K562 (cell line): ENCODE measurements around the gene OTX2. TPM values are rescaled to one million over a fixed set of nuclear protein-coding genes. Genes with fewer than 3 reads are reported as not detected.

Experiments used
- ATAC-seq: fragments of 200-7000 bp; cut with Tn5 transposase; 3 replicates; pipeline ENCODE4 v1.9.1; 2020; ENCODE audit warnings: moderate library complexity
- BruUV-seq: library from RNA; stranded (reverse); fragments of 400-500 nt; replicated peaks from 2 replicates; lab custom pipeline; 2021; lab: Mats Ljungman, UMichigan
- CTCF ChIA-PET: fragments of 300-600 bp; formaldehyde crosslinking; extraction: SDS; loops from one replicate; lab custom pipeline; 2021; ENCODE audit warnings: low intra/inter-chr PET ratio; lab: Yijun Ruan, JAX
- POLR2A ChIA-PET: fragments of 300-600, 350-650 bp; sonication (Branson Sonifier 250); formaldehyde crosslinking; extraction: SDS; loops from one replicate; lab custom pipeline; 2021; ENCODE audit warnings: antibody characterized with exemption, inconsistent platforms; lab: Yijun Ruan, JAX
- DNase-seq, 4 experiments: peaks; one replicate each; pipeline versions ENCODE4 v3.0.0 to v3.0.0-alpha.2; 2011 to 2018; ENCODE audit warnings: low spot score in 3 of 4, mixed read lengths in 3 of 4; ENCODE audit errors: extremely low read depth in 1 of 4
- FAIRE-seq: peaks from 2 replicates; lab custom pipeline; 2011; peaks lifted over from hg19 to GRCh38; lab: Jason Lieb, UNC
- H2AFZ ChIP-seq: 2 replicates; pipeline ENCODE4 v1.6.0; 2011; ENCODE audit warnings: low read depth, low read length, control low read depth, inconsistent platforms
- H3K27ac ChIP-seq: fragments of 200-600 bp; 3 replicates; pipeline ENCODE4 v1.8.0; 2011; ENCODE audit warnings: low read depth, mild to moderate bottlenecking, control low read depth, inconsistent platforms, low read length, moderate library complexity, mixed read lengths; ENCODE audit errors: extremely low read depth
- H3K27me3 ChIP-seq, 2 experiments: fragments of 300-600 bp in 1 of 2; 2 replicates in 1 of 2; 3 replicates in 1 of 2; pipeline versions ENCODE4 v1.6.0 to v1.8.0; 2011; ENCODE audit warnings: inconsistent platforms in 2 of 2, low read length in 2 of 2, mild to moderate bottlenecking in 1 of 2, mixed read lengths in 1 of 2, moderate library complexity in 1 of 2; ENCODE audit not compliant: control insufficient read depth in 2 of 2, insufficient read depth in 2 of 2
- H3K36me3 ChIP-seq: fragments of 300-600 bp; 3 replicates; pipeline ENCODE4 v1.8.0; 2011; ENCODE audit warnings: mild to moderate bottlenecking, low read length, inconsistent platforms; ENCODE audit not compliant: control insufficient read depth, insufficient read depth
- H3K4me1 ChIP-seq, 2 experiments: fragments of 200-600 bp in 1 of 2; replicated peaks in 1 of 2; 2 replicates in 1 of 2; 3 replicates in 1 of 2; pipeline versions ENCODE4 v1.5.1 to v1.8.0; 2011; ENCODE audit warnings: inconsistent platforms in 2 of 2, low read length in 2 of 2, mild to moderate bottlenecking in 1 of 2, mixed read lengths in 1 of 2, moderate library complexity in 1 of 2; ENCODE audit not compliant: control insufficient read depth in 2 of 2, insufficient read depth in 2 of 2
- H3K4me2 ChIP-seq: 2 replicates; pipeline ENCODE4 v1.6.1; 2011; ENCODE audit warnings: low read length, control low read depth, inconsistent platforms, mixed read lengths; ENCODE audit not compliant: insufficient read depth
- H3K4me3 ChIP-seq: fragments of 200-600 bp; sonication (generic), shearing (Covaris generic); 2 replicates; pipeline ENCODE4 v1.5.1; 2016; ENCODE audit warnings: control low read depth, inconsistent platforms
- H3K79me2 ChIP-seq: fragments of 200-600 bp; 3 replicates; pipeline ENCODE4 v1.8.0; 2011; ENCODE audit warnings: low read length, inconsistent platforms; ENCODE audit not compliant: control insufficient read depth, insufficient read depth
- H3K9ac ChIP-seq, 2 experiments: 2 replicates each; pipeline versions ENCODE4 v1.6.0 to v1.6.1; 2011; ENCODE audit warnings: low read depth in 2 of 2, low read length in 2 of 2, control low read depth in 1 of 2, inconsistent platforms in 1 of 2, mild to moderate bottlenecking in 1 of 2, mixed read lengths in 1 of 2; ENCODE audit not compliant: insufficient read depth in 1 of 2
- H3K9me1 ChIP-seq: one replicate; pipeline ENCODE4 v1.6.0; 2011; ENCODE audit warnings: inconsistent platforms, mild to moderate bottlenecking, low read length, moderate library complexity; ENCODE audit not compliant: control insufficient read depth, insufficient read depth
- H3K9me3 ChIP-seq: replicated peaks from 2 replicates; pipeline ENCODE4 v1.5.1; 2011; ENCODE audit warnings: low read depth, low read length, inconsistent platforms; ENCODE audit not compliant: control insufficient read depth, insufficient read depth
- H4K20me1 ChIP-seq: replicated peaks from 2 replicates; pipeline ENCODE4 v1.6.1; 2011; ENCODE audit warnings: low read length, inconsistent platforms, mixed read lengths; ENCODE audit not compliant: control insufficient read depth, insufficient read depth
- BHLHE40 ChIP-seq: IDR thresholded peaks from 2 replicates; pipeline ENCODE4 v1.6.1; 2011; ENCODE audit warnings: low read length, improper control_type of control experiment
- HDAC2 ChIP-seq: fragments of 450-650 bp; IDR thresholded peaks from 2 replicates; pipeline ENCODE4 v1.6.1; 2016; ENCODE audit warnings: mild to moderate bottlenecking
- MED1 ChIP-seq: sonication (generic); formaldehyde crosslinking; IDR thresholded peaks from 2 replicates; pipeline ENCODE4 v1.8.1; 2023; ENCODE audit warnings: missing genetic modification reagents, borderline replicate concordance
- POU5F1 ChIP-seq: fragments of 150-350 bp; IDR thresholded peaks from 2 replicates; pipeline ENCODE4 v1.6.1; 2014; ENCODE audit warnings: borderline replicate concordance, low read length, low read depth, mild to moderate bottlenecking; ENCODE audit not compliant: partially characterized antibody
- SREBF1 ChIP-seq: fragments of 150-350 bp; IDR thresholded peaks from 2 replicates; pipeline ENCODE4 v1.6.1; 2014; ENCODE audit warnings: antibody characterized with exemption, low read depth, low read length, borderline replicate concordance
- ZNF165 ChIP-seq: fragments of 250-450 bp; sonication (Bioruptor Pico); IDR thresholded peaks from 2 replicates; pipeline ENCODE4 v1.4.0; 2020; ENCODE audit warnings: borderline replicate concordance
- ZNF175 ChIP-seq: fragments of 200-800 bp; sonication (Bioruptor generic); IDR thresholded peaks from 2 replicates; pipeline ENCODE4 v1.6.1; 2016; ENCODE audit warnings: low read depth, mild to moderate bottlenecking, missing genetic modification characterization, missing compliant biosample characterization
- ZNF232 ChIP-seq: sonication (generic); formaldehyde crosslinking; IDR thresholded peaks from 2 replicates; pipeline ENCODE4 v1.8.0; 2022; ENCODE audit warnings: mild to moderate bottlenecking, missing genetic modification reagents
- ZNF384 ChIP-seq: IDR thresholded peaks from 2 replicates; pipeline ENCODE4 v1.6.1; 2012; ENCODE audit warnings: low read depth, low read length, improper control_type of control experiment
- ZNF57 ChIP-seq: fragments of 450-650 bp; formaldehyde crosslinking; IDR thresholded peaks from 2 replicates; pipeline ENCODE4 v1.4.0; 2020; ENCODE audit warnings: mild to moderate bottlenecking, moderate library complexity
- ZZZ3 ChIP-seq: fragments of 450-650 bp; IDR thresholded peaks from 2 replicates; pipeline ENCODE4 v1.6.1; 2016; ENCODE audit warnings: antibody characterized with exemption, mild to moderate bottlenecking, moderate library complexity
- WGBS: fragments of 100-300 bp; shearing (Covaris generic); methylation state at CpG from one replicate; pipeline ENCODE4 v1.1.6; 2016; ENCODE audit warnings: low coverage, mixed read lengths; ENCODE audit not compliant: insufficient coverage; ENCODE audit errors: missing lambda C conversion rate; 5-methylcytosine and 5-hydroxymethylcytosine counted together
- in situ Hi-C: fragments of 300-500 bp; cut with MboI; formaldehyde crosslinking; loops from 4 replicates; pipeline ENCODE4 v1.15.0; 2018; ENCODE audit warnings: inconsistent platforms, mixed read lengths
- intact Hi-C: fragments of 100-400 bp; cut with micrococcal nuclease; formaldehyde crosslinking; loops from 2 replicates; pipeline ENCODE4 v1.14.2; 2022
- polyA plus RNA-seq, 8 experiments: library from polyadenylated mRNA; depleted of rRNA in 4 of 8; stranded (reverse) in 5 of 8; unstranded in 3 of 8; fragments of >200 nt; fragmentation: Nextera tagmentation in 2 of 8; fragmentation: Illumina TruSeq in 1 of 8; extraction: Ambion mirVana in 2 of 8; extraction: Trizol in 1 of 8; gene quantifications; 2 replicates each; pipeline versions ENCODE4 v1.2.1 to v1.2.3, GENCODE V29; 2011 to 2014; ENCODE audit warnings: inconsistent platforms in 1 of 8, missing spikeins in 1 of 8
- total RNA-seq, 7 experiments: library from RNA; depleted of rRNA in 6 of 7; stranded (reverse); fragments of >200 nt in 6 of 7; fragmentation: Illumina TruSeq in 2 of 7; extraction: Trizol in 2 of 7; gene quantifications; 2 replicates each; pipeline versions ENCODE4 v1.2.1 to v1.2.3, GENCODE V29; 2011 to 2021; ENCODE audit warnings: low replicate concordance in 1 of 7
- TF ChIP-seq, protein P1 (sequence below): fragments of 250-450 bp; sonication (Bioruptor Pico); IDR thresholded peaks from 2 replicates; pipeline ENCODE4 v1.8.0; 2021; ENCODE audit warnings: moderate library complexity, mild to moderate bottlenecking, inconsistent platforms
- TF ChIP-seq, protein P2 (sequence below): fragments of 450-650 bp; IDR thresholded peaks from 2 replicates; pipeline ENCODE4 v1.6.1; 2016; ENCODE audit warnings: low read depth, mild to moderate bottlenecking, moderate library complexity
- TF ChIP-seq, protein P3 (sequence below): IDR thresholded peaks from 3 replicates; pipeline ENCODE4 v1.6.1; 2011; ENCODE audit warnings: borderline replicate concordance, mild to moderate bottlenecking; ENCODE audit not compliant: insufficient read length, insufficient read depth
- TF ChIP-seq, protein P4 (sequence below): fragments of 250-450 bp; sonication (Bioruptor Pico); IDR thresholded peaks from 2 replicates; pipeline ENCODE4 v1.4.0; 2020
- TF ChIP-seq, protein P5 (sequence below): fragments of 450-650 bp; formaldehyde crosslinking; IDR thresholded peaks from 2 replicates; pipeline ENCODE4 v1.4.0; 2022; ENCODE audit warnings: mild to moderate bottlenecking, moderate library complexity

OTX2 gene
- total and polyA plus RNA-seq, 9 of the 15 experiments (the other 6 are each of a cell fraction or from before 2014, with no cell fraction given), result not detected

DNA sequence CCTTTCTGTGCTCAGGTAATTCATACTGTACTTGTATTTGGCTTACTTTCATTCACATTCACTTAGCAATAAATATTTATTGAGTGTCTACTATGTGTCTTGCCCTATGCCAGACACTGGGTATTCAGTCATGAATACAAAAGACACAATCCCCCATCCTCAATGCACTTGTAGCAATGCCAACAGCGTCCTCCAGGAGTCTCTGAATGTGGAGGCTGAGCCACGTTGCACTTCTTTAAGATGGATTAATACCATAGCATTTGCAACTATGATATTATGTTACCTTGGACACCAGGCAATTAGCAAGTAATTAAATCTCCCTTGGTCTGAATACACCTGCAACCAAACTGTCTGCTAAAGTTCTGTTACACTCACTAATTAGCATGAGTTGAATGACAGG is 58.8 kb downstream of the OTX2 start:
- Histone ChIP-seq H3K79me2 (no peaks in the 10 kb centered on the region), H3K27me3 (no peaks in the 10 kb centered on the region), H3K27ac (no peak overlapping the region), H3K4me1 (no peaks in the 10 kb centered on the region), H3K9ac (no peak overlapping the region), H3K9me3 (no peaks in the 10 kb centered on the region), H4K20me1 (no peaks in the 10 kb centered on the region), H2AFZ (no peak overlapping the region), H3K4me2 (no peak overlapping the region), H3K9me1 (no peaks in the 10 kb centered on the region), H3K4me3 (no peak overlapping the region), H3K36me3 (no peaks in the 10 kb centered on the region)
- 0% methylated on average over 2 of the region's 2 CpGs for WGBS
- TF ChIP-seq, protein P1, sequence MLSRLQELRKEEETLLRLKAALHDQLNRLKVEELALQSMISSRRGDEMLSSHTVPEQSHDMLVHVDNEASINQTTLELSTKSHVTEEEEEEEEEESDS (CRISPR knock-in tag), result no peak
- TF ChIP-seq ZNF165 (CRISPR knock-in tag) (no peak), POU5F1 (no peak), ZNF232 (no peak), SREBF1 (no peak), HDAC2 (no peak), ZNF384 (no peak), ZZZ3 (no peak), BHLHE40 (no peak), MED1 (CRISPR knock-in tag) (no peak), ZNF175 (CRISPR knock-in tag) (no peak), ZNF57 (CRISPR knock-in tag) (no peak)
- TF ChIP-seq, protein P2, sequence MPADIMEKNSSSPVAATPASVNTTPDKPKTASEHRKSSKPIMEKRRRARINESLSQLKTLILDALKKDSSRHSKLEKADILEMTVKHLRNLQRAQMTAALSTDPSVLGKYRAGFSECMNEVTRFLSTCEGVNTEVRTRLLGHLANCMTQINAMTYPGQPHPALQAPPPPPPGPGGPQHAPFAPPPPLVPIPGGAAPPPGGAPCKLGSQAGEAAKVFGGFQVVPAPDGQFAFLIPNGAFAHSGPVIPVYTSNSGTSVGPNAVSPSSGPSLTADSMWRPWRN, result no peak
- TF ChIP-seq, protein P3, sequence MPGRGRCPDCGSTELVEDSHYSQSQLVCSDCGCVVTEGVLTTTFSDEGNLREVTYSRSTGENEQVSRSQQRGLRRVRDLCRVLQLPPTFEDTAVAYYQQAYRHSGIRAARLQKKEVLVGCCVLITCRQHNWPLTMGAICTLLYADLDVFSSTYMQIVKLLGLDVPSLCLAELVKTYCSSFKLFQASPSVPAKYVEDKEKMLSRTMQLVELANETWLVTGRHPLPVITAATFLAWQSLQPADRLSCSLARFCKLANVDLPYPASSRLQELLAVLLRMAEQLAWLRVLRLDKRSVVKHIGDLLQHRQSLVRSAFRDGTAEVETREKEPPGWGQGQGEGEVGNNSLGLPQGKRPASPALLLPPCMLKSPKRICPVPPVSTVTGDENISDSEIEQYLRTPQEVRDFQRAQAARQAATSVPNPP, result no peak
- TF ChIP-seq, protein P4, sequence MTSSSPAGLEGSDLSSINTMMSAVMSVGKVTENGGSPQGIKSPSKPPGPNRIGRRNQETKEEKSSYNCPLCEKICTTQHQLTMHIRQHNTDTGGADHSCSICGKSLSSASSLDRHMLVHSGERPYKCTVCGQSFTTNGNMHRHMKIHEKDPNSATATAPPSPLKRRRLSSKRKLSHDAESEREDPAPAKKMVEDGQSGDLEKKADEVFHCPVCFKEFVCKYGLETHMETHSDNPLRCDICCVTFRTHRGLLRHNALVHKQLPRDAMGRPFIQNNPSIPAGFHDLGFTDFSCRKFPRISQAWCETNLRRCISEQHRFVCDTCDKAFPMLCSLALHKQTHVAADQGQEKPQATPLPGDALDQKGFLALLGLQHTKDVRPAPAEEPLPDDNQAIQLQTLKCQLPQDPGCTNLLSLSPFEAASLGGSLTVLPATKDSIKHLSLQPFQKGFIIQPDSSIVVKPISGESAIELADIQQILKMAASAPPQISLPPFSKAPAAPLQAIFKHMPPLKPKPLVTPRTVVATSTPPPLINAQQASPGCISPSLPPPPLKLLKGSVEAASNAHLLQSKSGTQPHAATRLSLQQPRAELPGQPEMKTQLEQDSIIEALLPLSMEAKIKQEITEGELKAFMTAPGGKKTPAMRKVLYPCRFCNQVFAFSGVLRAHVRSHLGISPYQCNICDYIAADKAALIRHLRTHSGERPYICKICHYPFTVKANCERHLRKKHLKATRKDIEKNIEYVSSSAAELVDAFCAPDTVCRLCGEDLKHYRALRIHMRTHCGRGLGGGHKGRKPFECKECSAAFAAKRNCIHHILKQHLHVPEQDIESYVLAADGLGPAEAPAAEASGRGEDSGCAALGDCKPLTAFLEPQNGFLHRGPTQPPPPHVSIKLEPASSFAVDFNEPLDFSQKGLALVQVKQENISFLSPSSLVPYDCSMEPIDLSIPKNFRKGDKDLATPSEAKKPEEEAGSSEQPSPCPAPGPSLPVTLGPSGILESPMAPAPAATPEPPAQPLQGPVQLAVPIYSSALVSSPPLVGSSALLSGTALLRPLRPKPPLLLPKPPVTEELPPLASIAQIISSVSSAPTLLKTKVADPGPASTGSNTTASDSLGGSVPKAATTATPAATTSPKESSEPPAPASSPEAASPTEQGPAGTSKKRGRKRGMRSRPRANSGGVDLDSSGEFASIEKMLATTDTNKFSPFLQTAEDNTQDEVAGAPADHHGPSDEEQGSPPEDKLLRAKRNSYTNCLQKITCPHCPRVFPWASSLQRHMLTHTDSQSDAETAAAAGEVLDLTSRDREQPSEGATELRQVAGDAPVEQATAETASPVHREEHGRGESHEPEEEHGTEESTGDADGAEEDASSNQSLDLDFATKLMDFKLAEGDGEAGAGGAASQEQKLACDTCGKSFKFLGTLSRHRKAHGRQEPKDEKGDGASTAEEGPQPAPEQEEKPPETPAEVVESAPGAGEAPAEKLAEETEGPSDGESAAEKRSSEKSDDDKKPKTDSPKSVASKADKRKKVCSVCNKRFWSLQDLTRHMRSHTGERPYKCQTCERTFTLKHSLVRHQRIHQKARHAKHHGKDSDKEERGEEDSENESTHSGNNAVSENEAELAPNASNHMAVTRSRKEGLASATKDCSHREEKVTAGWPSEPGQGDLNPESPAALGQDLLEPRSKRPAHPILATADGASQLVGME (CRISPR knock-in tag), result no peak
- TF ChIP-seq, protein P5, sequence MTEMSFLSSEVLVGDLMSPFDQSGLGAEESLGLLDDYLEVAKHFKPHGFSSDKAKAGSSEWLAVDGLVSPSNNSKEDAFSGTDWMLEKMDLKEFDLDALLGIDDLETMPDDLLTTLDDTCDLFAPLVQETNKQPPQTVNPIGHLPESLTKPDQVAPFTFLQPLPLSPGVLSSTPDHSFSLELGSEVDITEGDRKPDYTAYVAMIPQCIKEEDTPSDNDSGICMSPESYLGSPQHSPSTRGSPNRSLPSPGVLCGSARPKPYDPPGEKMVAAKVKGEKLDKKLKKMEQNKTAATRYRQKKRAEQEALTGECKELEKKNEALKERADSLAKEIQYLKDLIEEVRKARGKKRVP (CRISPR knock-in tag), result no peak
- ChIA-PET CTCF (no interaction called here), POLR2A (no interaction called here)
- BruUV-seq, result no TSS peak
- intact Hi-C loops, result no loop called here
- DNase-seq, result no peak
- no peak for ATAC-seq
- in situ Hi-C loops, result no loop called here
- FAIRE-seq, result no peak
